Stimulated activated CD4-positive, alpha-beta T cell treated with anti-CD3 and anti-CD28 coated beads, Interleukin-12 subunit alpha, Interleukin-12 subunit beta, amount 100 ng/mL, for 24 hours (primary cell): ENCODE data around the gene CMC2.
A peak's percentile ranks its signal among the peaks of the same experiment; 100 is the strongest.

ENCODE experiments used
- DNase-seq, 2 experiments: peaks; one replicate each; pipeline ENCODE4 v3.0.0-alpha.2; 2020; ENCODE audit warnings: low read depth in 2 of 2

CMC2 gene

GRCh38 chr16:80974649-80975376, 31.9 kb downstream of the CMC2 start:
- DNase-seq, result no peak

GRCh38 chr16:80973991-80974390, 32.7 kb downstream of the CMC2 start:
- no peak for DNase-seq

GRCh38 chr16:80972611-80973010, 34.1 kb downstream of the CMC2 start:
- DNase-seq, result no peak

GRCh38 chr16:80971819-80972218, 34.9 kb downstream of the CMC2 start:
- DNase-seq, result no peak

GRCh38 chr16:80969114-80969484, 37.6 kb downstream of the CMC2 start:
- no peak for DNase-seq

- DNase-seq, result no peak
Measured at GRCh38 chr16:80968386-80969113, 38.1 kb downstream of the CMC2 start.

- no peak for DNase-seq
Measured at GRCh38 chr16:80966617-80967016, 40.1 kb downstream of the CMC2 start.

GRCh38 chr16:80964351-80964750, 42.3 kb downstream of the CMC2 start:
- DNase-seq, result no peak

- no peak for DNase-seq
Measured at GRCh38 chr16:80962879-80963278, 43.8 kb downstream of the CMC2 start.

- no peak for DNase-seq
Measured at GRCh38 chr16:80958284-80958683, 48.4 kb downstream of the CMC2 start.

GRCh38 chr16:80954985-80955384, 51.7 kb downstream of the CMC2 start:
- DNase-seq, result no peak

- peak in 1 of 2 experiments; percentile 24 for DNase-seq
Measured at GRCh38 chr16:80948886-80949493, 57.7 kb downstream of the CMC2 start.

GRCh38 chr16:80947708-80948625, 58.7 kb downstream of the CMC2 start:
- no peak for DNase-seq

GRCh38 chr16:80947239-80947638, 59.4 kb downstream of the CMC2 start:
- DNase-seq, result no peak

GRCh38 chr16:80946481-80946880, 60.2 kb downstream of the CMC2 start:
- no peak for DNase-seq

GRCh38 chr16:80940069-80940856, 66.4 kb downstream of the CMC2 start:
- DNase-seq, result no peak

GRCh38 chr16:80938879-80939260, 67.8 kb downstream of the CMC2 start:
- DNase-seq, result no peak

- DNase-seq, result no peak
Measured at GRCh38 chr16:80938004-80938878, 68.4 kb downstream of the CMC2 start.

- DNase-seq, result no peak
Measured at GRCh38 chr16:80936410-80936809, 70.3 kb downstream of the CMC2 start.

- no peak for DNase-seq
Measured at GRCh38 chr16:80935691-80936090, 71.0 kb downstream of the CMC2 start.
